PC-3 (cell line): ENCODE results near the gene UFD1. TPM values are rescaled to one million over a fixed set of nuclear protein-coding genes. Genes with fewer than 3 reads are reported as not detected.

Experiments
- ATAC-seq: fragments of 200-7000 bp; cut with Tn5 transposase; 2 replicates; pipeline ENCODE4 v1.9.1; 2020; ENCODE audit warnings: mild to moderate bottlenecking, moderate library complexity
- BruUV-seq: library from RNA; stranded (reverse); fragments of 400-500 nt; replicated peaks from 2 replicates; lab custom pipeline; 2021; lab: Mats Ljungman, UMichigan
- CTCF ChIA-PET: fragments of 300-600 bp; sonication (Branson Sonifier 250); formaldehyde crosslinking; loops from one replicate; lab custom pipeline; 2022; ENCODE audit warnings: antibody characterized with exemption; lab: Charles Lee
- POLR2A ChIA-PET: fragments of 300-600 bp; sonication (Branson Sonifier 250); formaldehyde crosslinking; loops from one replicate; lab custom pipeline; 2022; ENCODE audit warnings: antibody characterized with exemption; ENCODE audit not compliant: unreplicated experiment; lab: Charles Lee
- DNase-seq: peaks from one replicate; pipeline ENCODE4 v3.0.0-alpha.2; 2015
- H2AFZ ChIP-seq: fragments of 300-600 bp; sonication (generic); 2 replicates; pipeline ENCODE4 v1.6.0; 2016; ENCODE audit warnings: antibody characterized with exemption, low read length
- H3F3A ChIP-seq: fragments of 300-600 bp; sonication (generic); one replicate; pipeline ENCODE4 v1.6.0; 2017; ENCODE audit warnings: antibody characterized with exemption, low read length, control low read depth, mild to moderate bottlenecking; ENCODE audit not compliant: unreplicated experiment
- H3K27ac ChIP-seq: fragments of 300-600 bp; sonication (generic); 2 replicates; pipeline ENCODE4 v1.5.1; 2016; ENCODE audit warnings: mild to moderate bottlenecking, low read length
- H3K27me3 ChIP-seq: fragments of 300-600 bp; sonication (generic); 2 replicates; pipeline ENCODE4 v1.6.1; 2016; ENCODE audit warnings: low read length, mixed read lengths
- H3K36me3 ChIP-seq: fragments of 300-600 bp; sonication (generic); 2 replicates; pipeline ENCODE4 v1.6.1; 2016; ENCODE audit warnings: low read depth, mixed run types, low read length, mixed read lengths
- H3K4me1 ChIP-seq: fragments of 300-600 bp; sonication (generic); 2 replicates; pipeline ENCODE4 v1.5.1; 2016; ENCODE audit warnings: low read length; ENCODE audit not compliant: insufficient read depth
- H3K4me2 ChIP-seq: fragments of 300-600 bp; sonication (generic); 2 replicates; pipeline ENCODE4 v1.6.0; 2016; ENCODE audit warnings: low read length
- H3K4me3 ChIP-seq: fragments of 300-600 bp; sonication (generic); 2 replicates; pipeline ENCODE4 v1.5.1; 2016; ENCODE audit warnings: mild to moderate bottlenecking, low read length, mixed read lengths
- H3K79me2 ChIP-seq: fragments of 300-600 bp; sonication (generic); 2 replicates; pipeline ENCODE4 v1.6.1; 2017; ENCODE audit warnings: low read length, mixed read lengths
- H3K9ac ChIP-seq: fragments of 300-600 bp; sonication (generic); 2 replicates; pipeline ENCODE4 v1.6.0; 2016; ENCODE audit warnings: mild to moderate bottlenecking, low read length
- H3K9me2 ChIP-seq: fragments of 300-600 bp; sonication (generic); replicated peaks from 2 replicates; pipeline ENCODE4 v1.6.1; 2016; ENCODE audit warnings: mixed run types, low read length, mixed read lengths
- H3K9me3 ChIP-seq: fragments of 300-600 bp; sonication (generic); 2 replicates; pipeline ENCODE4 v1.6.1; 2016; ENCODE audit warnings: low read length, mixed read lengths
- H4K20me1 ChIP-seq: fragments of 300-600 bp; sonication (generic); 2 replicates; pipeline ENCODE4 v1.6.1; 2016; ENCODE audit warnings: low read length, mixed read lengths
- EZH2 ChIP-seq: fragments of 300-600 bp; sonication (generic); IDR thresholded peaks from one replicate; pipeline ENCODE4 v1.6.1; 2017; ENCODE audit warnings: antibody characterized with exemption, mild to moderate bottlenecking, low read length; ENCODE audit not compliant: unreplicated experiment
- EZH2phosphoT487 ChIP-seq: fragments of 300-600 bp; sonication (generic); IDR thresholded peaks from 2 replicates; pipeline ENCODE4 v1.6.1; 2018; ENCODE audit warnings: mild to moderate bottlenecking, antibody characterized with exemption, low read length, borderline replicate concordance
- intact Hi-C: fragments of 100-400 bp; cut with micrococcal nuclease; formaldehyde crosslinking; loops from 2 replicates; pipeline ENCODE4 v1.9.0; 2023
- total RNA-seq: library from RNA; depleted of rRNA; stranded (reverse); fragments of >200 nt; gene quantifications from 2 replicates; pipeline ENCODE4 v1.2.3, GENCODE V29; 2014
- TF ChIP-seq, protein P1 (sequence below): fragments of 300-600 bp; sonication (generic); conservative IDR thresholded peaks from 2 replicates; pipeline ENCODE4 v1.5.1; 2017; ENCODE audit warnings: antibody characterized with exemption, low read depth, mild to moderate bottlenecking, low read length

The UFD1 gene
- total RNA-seq, 1 experiment from 2014 or later = 92.6 TPM

DNA sequence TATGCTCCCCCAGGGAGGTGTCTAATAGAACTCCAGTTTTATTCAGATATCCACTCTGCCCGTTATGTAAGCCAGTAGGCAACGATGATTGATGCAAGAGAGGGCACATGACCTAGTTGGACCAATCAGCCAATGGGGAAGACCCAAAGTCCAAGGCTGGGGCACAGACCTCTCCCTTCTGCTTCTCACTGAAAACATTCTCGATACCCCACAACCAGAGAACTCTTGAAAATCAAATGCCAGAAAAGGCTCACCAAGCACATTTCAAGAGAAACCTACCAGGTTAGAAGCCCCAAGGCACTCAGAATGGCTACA is 54.9 kb downstream of the UFD1 start:
- Histone ChIP-seq H3K4me2 (no peak overlapping the region), H3K9me3 (no peaks in the 10 kb centered on the region), H3K27ac (no peak overlapping the region), H3K27me3 (no peaks in the 10 kb centered on the region), H3K79me2 (peaks cover 99% of the 10 kb centered on the region), H4K20me1 (peaks cover 24% of the 10 kb centered on the region; the same call in 1 of the 2 replicates), H3K36me3 (peaks cover 2% of the 10 kb centered on the region; the same call in 1 of the 2 replicates), H2AFZ (no peak overlapping the region), H3F3A (no peaks in the 10 kb centered on the region), H3K4me1 (peaks cover 8% of the 10 kb centered on the region), H3K9me2 (no peaks in the 10 kb centered on the region), H3K9ac (no peak overlapping the region), H3K4me3 (no peak overlapping the region)
- DNase-seq (no peak), ATAC-seq (no peak)
- CTCF ChIA-PET = no interaction called here
- BruUV-seq = no TSS peak
- POLR2A ChIA-PET = no interaction called here
- intact Hi-C loops = no loop called here
- TF ChIP-seq EZH2 = no peak
- TF ChIP-seq, protein P1, sequence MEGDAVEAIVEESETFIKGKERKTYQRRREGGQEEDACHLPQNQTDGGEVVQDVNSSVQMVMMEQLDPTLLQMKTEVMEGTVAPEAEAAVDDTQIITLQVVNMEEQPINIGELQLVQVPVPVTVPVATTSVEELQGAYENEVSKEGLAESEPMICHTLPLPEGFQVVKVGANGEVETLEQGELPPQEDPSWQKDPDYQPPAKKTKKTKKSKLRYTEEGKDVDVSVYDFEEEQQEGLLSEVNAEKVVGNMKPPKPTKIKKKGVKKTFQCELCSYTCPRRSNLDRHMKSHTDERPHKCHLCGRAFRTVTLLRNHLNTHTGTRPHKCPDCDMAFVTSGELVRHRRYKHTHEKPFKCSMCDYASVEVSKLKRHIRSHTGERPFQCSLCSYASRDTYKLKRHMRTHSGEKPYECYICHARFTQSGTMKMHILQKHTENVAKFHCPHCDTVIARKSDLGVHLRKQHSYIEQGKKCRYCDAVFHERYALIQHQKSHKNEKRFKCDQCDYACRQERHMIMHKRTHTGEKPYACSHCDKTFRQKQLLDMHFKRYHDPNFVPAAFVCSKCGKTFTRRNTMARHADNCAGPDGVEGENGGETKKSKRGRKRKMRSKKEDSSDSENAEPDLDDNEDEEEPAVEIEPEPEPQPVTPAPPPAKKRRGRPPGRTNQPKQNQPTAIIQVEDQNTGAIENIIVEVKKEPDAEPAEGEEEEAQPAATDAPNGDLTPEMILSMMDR = no peak
- no peak for TF ChIP-seq EZH2phosphoT487

DNA sequence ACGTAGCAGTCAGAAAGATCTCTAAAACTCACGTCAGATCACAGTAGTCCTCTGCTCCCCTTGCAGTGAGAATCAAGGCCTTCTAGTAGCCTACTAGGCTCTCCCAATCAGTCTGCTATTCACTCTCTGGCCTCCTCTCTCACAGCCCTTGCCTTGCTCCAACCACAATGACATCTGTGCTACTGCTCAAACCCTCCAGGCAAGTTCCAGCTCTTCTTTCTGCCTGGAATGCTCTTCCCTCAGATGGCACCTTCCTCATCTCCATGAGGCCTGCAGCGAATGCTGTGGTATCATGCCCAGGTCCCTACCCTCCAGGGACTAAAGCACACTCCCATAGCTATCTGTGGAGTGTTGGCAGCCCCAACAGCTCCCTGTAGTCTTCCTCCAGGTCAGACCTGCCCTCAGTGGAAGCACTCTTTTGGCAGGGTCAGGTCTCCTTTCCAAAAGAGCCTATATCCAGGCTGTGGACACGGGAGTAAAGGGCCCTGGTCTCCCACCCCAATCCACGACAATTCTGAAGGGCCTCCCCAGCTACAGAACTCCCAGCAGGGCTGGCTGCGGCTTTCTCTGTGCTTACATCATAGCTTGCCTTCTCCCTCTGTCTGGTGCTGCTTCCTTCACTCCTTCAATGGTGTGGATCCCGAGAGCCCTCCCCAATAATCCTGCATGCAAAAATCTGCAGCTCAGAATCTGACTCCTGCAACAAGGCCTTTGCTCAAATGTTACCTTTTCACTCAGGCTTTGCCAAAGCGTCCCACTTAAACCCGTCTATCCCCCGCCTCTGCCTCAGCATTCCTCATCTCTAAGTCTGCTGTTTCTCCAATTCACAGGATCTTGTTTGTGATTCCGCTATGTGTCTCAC is 56.3 kb downstream of the UFD1 start:
- intact Hi-C loops = no loop called here
- no peaks in the 10 kb centered on the region for H3K9me3 ChIP-seq
- CTCF ChIA-PET = no interaction called here
- TF ChIP-seq EZH2 (no peak), EZH2phosphoT487 (no peak)
- TF ChIP-seq, protein P1 = no peak
- H3K27me3 ChIP-seq = no peaks in the 10 kb centered on the region
- no peak overlapping the region for H3K4me2 ChIP-seq
- no TSS peak for BruUV-seq
- H4K20me1 ChIP-seq = peaks cover 17% of the 10 kb centered on the region; the same call in 1 of the 2 replicates
- no peak for DNase-seq
- no peaks in the 10 kb centered on the region for H3K9me2 ChIP-seq
- H3K27ac ChIP-seq = no peak overlapping the region
- no peak for ATAC-seq
- H3K79me2 ChIP-seq = peaks cover 96% of the 10 kb centered on the region
- H3K36me3 ChIP-seq = peaks cover 2% of the 10 kb centered on the region; the same call in 1 of the 2 replicates
- no peak overlapping the region for H3K9ac ChIP-seq
- POLR2A ChIA-PET = no interaction called here
- no peaks in the 10 kb centered on the region for H3K4me1 ChIP-seq
- H3K4me3 ChIP-seq = no peak overlapping the region
- H3F3A ChIP-seq = no peaks in the 10 kb centered on the region
- no peak overlapping the region for H2AFZ ChIP-seq

DNA sequence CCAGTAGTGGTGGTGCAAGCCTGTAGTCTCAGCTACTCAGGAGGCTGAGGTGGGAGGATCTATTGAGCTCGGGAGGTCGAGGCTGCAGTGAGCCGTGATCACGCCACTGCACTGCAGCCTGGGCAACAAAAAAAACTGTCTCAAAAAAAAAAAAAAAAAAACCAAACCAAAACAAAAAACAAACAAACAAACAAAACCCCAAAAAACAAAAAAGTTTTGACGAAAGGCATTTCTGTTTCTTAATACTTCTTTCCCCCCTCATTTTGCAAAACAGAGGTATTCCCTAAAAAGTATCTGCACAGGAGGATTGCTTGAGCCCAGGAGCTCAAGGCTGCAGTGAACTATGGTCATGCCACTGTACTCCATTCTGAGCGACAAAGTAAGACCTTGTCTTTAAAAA is 58.7 kb downstream of the UFD1 start:
- H3K27ac ChIP-seq = no peak overlapping the region
- H3K9me2 ChIP-seq = no peaks in the 10 kb centered on the region
- H4K20me1 ChIP-seq = peaks cover 15% of the 10 kb centered on the region; the same call in 1 of the 2 replicates
- peaks cover 2% of the 10 kb centered on the region; the same call in 1 of the 2 replicates for H3K36me3 ChIP-seq
- H3K9ac ChIP-seq = no peak overlapping the region
- H3K79me2 ChIP-seq = peaks cover 96% of the 10 kb centered on the region
- no peak overlapping the region for H3K4me2 ChIP-seq
- H2AFZ ChIP-seq = no peak overlapping the region
- no peaks in the 10 kb centered on the region for H3K4me1 ChIP-seq
- DNase-seq (no peak), ATAC-seq (no peak)
- POLR2A ChIA-PET = no interaction called here
- TF ChIP-seq, protein P1 = no peak
- TF ChIP-seq EZH2 (no peak), EZH2phosphoT487 (no peak)
- no TSS peak for BruUV-seq
- no peaks in the 10 kb centered on the region for H3K27me3 ChIP-seq
- CTCF ChIA-PET = no interaction called here
- H3F3A ChIP-seq = no peaks in the 10 kb centered on the region
- no peak overlapping the region for H3K4me3 ChIP-seq
- intact Hi-C loops = no loop called here
- H3K9me3 ChIP-seq = no peaks in the 10 kb centered on the region
